GM12878 (cell line): ENCODE data around the gene IQSEC2.

Experiments used
- CTCF ChIP-seq, 3 experiments: IDR thresholded peaks in 2 of 3; conservative IDR thresholded peaks in 1 of 3; 2 replicates each; pipeline ENCODE4 v1.5.1; 2011; ENCODE audit warnings: low read depth in 3 of 3, low read length in 3 of 3, mild to moderate bottlenecking in 3 of 3, control low read depth in 2 of 3, moderate library complexity in 2 of 3, inconsistent platforms in 1 of 3, mixed read lengths in 1 of 3; ENCODE audit not compliant: control insufficient read depth in 2 of 3, insufficient read depth in 1 of 3; ENCODE audit errors: extremely low read depth in 1 of 3
- DPF2 ChIP-seq: fragments of 450-650 bp; IDR thresholded peaks from 2 replicates; pipeline ENCODE4 v1.6.1; 2017; ENCODE audit warnings: mild to moderate bottlenecking
- FOS ChIP-seq: IDR thresholded peaks from 3 replicates; pipeline ENCODE4 v1.6.1; 2011; ENCODE audit warnings: borderline replicate concordance; ENCODE audit not compliant: insufficient read length; ENCODE audit errors: extremely low read depth
- HSF1 ChIP-seq: fragments of 150-350 bp; IDR thresholded peaks from 2 replicates; pipeline ENCODE4 v1.6.1; 2014; ENCODE audit warnings: mild to moderate bottlenecking, low read depth, low read length
- TCF12 ChIP-seq: IDR thresholded peaks from 2 replicates; pipeline ENCODE4 v1.6.1; 2011; ENCODE audit warnings: low read depth, mild to moderate bottlenecking, low read length
- USF1 ChIP-seq: IDR thresholded peaks from 2 replicates; pipeline ENCODE4 v1.6.1; 2011; ENCODE audit warnings: borderline replicate concordance, low read depth, mild to moderate bottlenecking, moderate library complexity, mixed read lengths, low read length; ENCODE audit not compliant: insufficient read depth; ENCODE audit errors: extremely low read length

DNA sequence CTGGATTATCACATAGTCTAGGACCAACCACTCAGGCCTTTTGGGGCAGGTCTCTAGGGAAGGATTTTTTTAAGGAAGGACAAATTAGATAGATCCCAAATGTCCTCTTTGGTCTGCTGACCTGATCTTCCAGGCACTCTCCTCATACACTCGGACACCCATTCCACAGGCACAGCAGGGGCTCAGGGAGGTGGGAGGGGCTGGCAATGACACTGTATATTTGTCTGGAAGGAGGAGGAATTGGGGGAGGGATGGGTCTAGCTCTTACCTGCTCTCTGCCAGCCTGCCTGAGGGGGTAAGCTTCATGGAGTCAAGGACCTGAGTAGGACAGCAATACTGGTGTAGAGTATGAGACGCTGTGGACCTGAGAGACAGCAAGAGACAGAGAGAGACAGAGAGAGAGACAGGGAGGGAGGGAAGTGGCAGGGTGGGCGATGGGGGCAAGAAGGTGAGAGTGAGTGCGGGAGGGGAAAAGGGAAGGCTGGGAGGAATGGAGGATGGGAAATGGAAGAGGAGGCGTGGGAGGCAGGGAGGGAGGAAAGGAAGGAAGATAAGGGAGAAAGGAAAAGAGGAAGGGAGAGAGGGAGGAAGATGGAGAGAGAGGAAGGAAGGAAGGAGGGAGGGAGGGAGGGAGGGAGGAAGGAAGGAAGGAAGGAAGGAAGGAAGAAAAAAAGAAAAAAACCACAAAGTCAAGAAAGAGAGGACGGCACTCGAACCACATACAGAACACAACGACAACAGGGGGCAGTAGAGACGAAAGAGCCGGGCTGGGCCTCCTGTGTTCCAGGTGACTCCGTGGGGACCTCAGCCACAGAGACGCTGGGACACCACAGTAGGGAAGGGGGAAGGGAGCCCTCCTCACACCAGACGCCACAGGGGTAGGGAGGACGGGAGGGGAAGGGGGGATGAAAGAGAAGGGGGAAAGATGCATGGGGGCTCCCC lies 1.8 kb downstream of the IQSEC2 start:
- TF ChIP-seq TCF12: no peak
- TF ChIP-seq FOS: no peak
- TF ChIP-seq HSF1: no peak
- peak in 2 of 3 experiments; percentile 6 to 20; a peak in 1 of 6 replicates for TF ChIP-seq CTCF (IDR thresholded peaks at IDR 0.05 in 2 of 3, conservative IDR thresholded peaks at IDR 0.05 in 1 of 3; ENCODE audit: control insufficient read depth in 2 of 3, extremely low read depth in 1 of 3, insufficient read depth in 1 of 3, low read depth in 3 of 3, low read length in 3 of 3)
- no peak for TF ChIP-seq DPF2
- TF ChIP-seq USF1: no peak
